GM18868 (cell line): ENCODE measurements around the gene EFCAB6.

Source experiments
- ATAC-seq: cut with Tn5 transposase; IDR thresholded peaks from one replicate; pipeline ENCODE4 v1.9.1; 2021; ENCODE audit warnings: mild to moderate bottlenecking, moderate library complexity; ENCODE audit not compliant: unreplicated experiment

Gene EFCAB6

GRCh38 chr22:43510281-43511070 lies 301.6 kb downstream of the EFCAB6 start:
- ATAC-seq: no peak

- ATAC-seq: no peak
Observed at GRCh38 chr22:43509337-43509736, 302.8 kb downstream of the EFCAB6 start.

GRCh38 chr22:43508489-43508888 lies 303.6 kb downstream of the EFCAB6 start:
- ATAC-seq: no peak

GRCh38 chr22:43507235-43507634 lies 304.9 kb downstream of the EFCAB6 start:
- ATAC-seq: no peak

- ATAC-seq: no peak
Observed at GRCh38 chr22:43506487-43506886, 305.6 kb downstream of the EFCAB6 start.

GRCh38 chr22:43505896-43506295 lies 306.2 kb downstream of the EFCAB6 start:
- no peak for ATAC-seq

GRCh38 chr22:43505423-43505822 lies 306.7 kb downstream of the EFCAB6 start:
- ATAC-seq: no peak

GRCh38 chr22:43504666-43505261 lies 307.3 kb downstream of the EFCAB6 start:
- ATAC-seq: no peak

- no peak for ATAC-seq
Observed at GRCh38 chr22:43504068-43504467, 308.0 kb downstream of the EFCAB6 start.

- ATAC-seq: no peak
Observed at GRCh38 chr22:43502306-43502874, 309.7 kb downstream of the EFCAB6 start.

GRCh38 chr22:43501878-43502277 lies 310.2 kb downstream of the EFCAB6 start:
- ATAC-seq: no peak

- no peak for ATAC-seq
Observed at GRCh38 chr22:43500792-43501785, 311.0 kb downstream of the EFCAB6 start.

GRCh38 chr22:43498856-43499253 lies 313.2 kb downstream of the EFCAB6 start:
- ATAC-seq: no peak

GRCh38 chr22:43497956-43498855 lies 313.9 kb downstream of the EFCAB6 start:
- ATAC-seq: no peak

- no peak for ATAC-seq
Observed at GRCh38 chr22:43493297-43493696, 318.8 kb downstream of the EFCAB6 start.

- no peak for ATAC-seq
Observed at GRCh38 chr22:43491737-43492136, 320.4 kb downstream of the EFCAB6 start.

- ATAC-seq: no peak
Observed at GRCh38 chr22:43491177-43491576, 320.9 kb downstream of the EFCAB6 start.

GRCh38 chr22:43490311-43490710 lies 321.8 kb downstream of the EFCAB6 start:
- no peak for ATAC-seq

GRCh38 chr22:43488937-43489336 lies 323.2 kb downstream of the EFCAB6 start:
- ATAC-seq: no peak
